T-helper 1 cell (primary cell): ENCODE results near the gene RTF1.
"Not testable (repeated sequence)": the region's sequence is repeated elsewhere in the genome, so short reads cannot be mapped to it uniquely, and the experiment has no call there.

Experiments used
- DNase-seq, 5 donors: peaks; one replicate each; pipeline ENCODE4 v3.0.0-alpha.2; 2012 to 2020
- total RNA-seq, 4 donors: gene quantifications; one replicate each; lab custom pipeline; 2026; lab: John Stamatoyannopoulos, UW

RTF1 gene
- 56.4 to 78.2 (median 69.1) reads per million in 4 donors for total RNA-seq

- DNase-seq: peak; percentile 93 to 99 (median 95)
These were observed at the start of gene RTF1 for GRCh38 chr15:41416742-41417417. RTF1 (plus strand) TSS chr15:41417095; CDS start chr15:41417116, 21 bp downstream.

DNA sequence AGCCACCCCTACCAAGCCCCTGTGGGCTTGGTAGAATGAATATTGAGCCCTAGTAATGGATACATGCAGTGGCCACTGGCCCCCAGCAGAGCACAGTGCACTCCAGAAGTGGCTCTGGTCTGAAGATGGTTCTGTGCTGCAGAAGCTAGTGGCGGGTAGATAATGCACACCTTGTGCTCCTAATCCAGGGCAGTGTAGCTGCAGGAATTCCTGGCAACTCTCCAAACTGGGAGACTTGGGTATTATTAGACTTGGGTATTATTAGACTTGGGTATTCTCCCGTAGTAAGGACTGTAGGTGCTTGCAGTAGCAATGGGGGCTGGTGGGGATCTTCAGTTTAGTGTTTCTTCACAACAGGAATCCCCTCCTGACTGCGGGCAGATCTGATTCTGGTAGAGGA, 49.5 kb upstream of the RTF1 start:
- no peak for DNase-seq

DNA sequence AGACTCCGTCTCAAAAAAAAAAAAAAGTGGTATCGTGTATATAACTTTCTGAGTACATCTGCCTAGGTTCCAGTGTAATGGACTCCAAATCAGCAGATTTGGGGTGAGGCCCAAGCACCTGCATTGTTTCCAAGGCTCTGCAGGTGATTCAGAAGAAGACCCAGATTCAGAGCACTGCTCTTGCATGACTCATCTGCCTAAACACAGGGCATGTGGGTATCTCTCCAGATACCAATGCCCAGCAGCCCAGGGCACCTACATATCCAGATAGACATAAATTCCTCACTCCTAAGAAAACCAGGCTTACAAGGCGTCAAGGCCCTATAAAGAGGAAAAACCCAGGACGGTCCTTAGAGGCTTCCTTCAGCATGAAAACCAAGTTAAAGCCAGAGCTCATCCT, 38.9 kb upstream of the RTF1 start:
- no peak for DNase-seq

GRCh38 chr15:41383974-41384749, 32.7 kb upstream of the RTF1 start:
- DNase-seq: not testable (repeated sequence)

DNA sequence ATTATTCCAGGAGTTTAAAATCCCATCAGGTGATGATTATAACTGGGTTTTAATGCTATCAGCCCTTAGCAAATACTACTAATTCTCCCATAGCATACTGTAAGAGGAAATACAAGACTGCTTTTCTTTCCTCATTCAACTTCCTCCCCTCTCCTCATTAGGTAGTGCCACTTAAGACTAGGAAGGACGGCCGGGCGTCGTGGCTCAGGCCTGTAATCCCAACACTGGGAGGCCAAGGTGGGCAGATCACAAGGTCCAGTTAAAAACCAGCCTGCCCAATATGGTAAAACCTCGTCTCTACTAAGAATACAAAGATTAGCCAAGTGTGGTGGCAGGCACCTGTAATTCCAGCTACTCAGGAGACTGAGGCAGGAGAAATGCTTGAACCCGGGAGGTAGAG, 29.2 kb upstream of the RTF1 start:
- no peak for DNase-seq

DNA sequence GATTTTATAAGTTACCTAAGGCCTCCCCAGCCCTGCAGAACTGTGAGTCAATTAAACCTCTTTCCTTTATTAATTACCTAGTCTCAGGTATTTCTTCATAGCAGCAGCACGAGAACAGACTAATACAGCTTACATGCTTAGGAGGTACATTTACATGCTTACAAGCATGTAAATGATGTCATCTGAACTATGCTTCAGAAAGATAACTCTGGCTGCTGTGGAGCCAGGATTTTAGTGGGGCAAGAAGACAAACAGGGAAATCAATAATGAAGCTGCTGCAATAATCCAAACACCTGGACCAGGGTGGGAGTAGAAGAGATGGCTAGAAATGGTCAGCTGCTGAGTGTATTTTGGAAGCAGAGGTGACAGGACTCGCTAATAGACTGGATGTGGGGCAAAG, 24.2 kb upstream of the RTF1 start:
- DNase-seq: no peak

DNA sequence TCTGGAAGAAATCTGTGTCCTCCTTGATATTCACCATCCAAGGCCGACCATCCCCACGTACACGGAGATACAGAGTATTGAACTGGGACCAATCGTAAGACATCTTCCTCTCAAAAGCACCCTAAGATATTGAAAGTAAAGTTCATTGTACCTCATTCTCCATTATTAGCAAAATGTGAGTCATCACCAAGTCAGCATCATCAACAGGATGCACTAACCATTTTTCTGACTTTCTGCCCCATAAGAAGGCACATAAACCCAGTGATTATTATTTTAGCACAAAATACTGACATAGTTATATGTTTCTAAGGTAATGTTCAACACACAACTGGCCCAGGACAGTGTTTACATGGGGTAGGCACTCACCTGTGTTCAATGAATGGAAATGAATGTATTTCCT, 22.0 kb upstream of the RTF1 start:
- DNase-seq: no peak

GRCh38 chr15:41396111-41396510, 20.8 kb upstream of the RTF1 start:
- DNase-seq: no peak

DNA sequence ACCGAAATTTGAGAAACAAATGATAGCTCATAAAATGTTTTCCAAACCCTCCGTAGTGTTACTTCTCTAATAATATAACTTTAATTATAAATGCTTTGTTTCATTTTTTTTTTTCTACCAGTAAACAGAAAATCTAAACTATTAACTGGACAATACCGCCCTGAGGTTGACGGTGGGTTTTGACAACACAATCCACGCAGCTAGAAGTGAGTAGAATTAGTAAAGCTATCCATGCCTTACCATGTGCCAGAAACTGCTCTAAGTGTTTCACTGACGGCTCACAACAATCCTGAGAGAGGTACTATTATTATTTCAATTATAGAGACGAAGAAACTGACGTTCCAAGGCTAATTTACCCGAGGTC, 15.0 kb upstream of the RTF1 start:
- DNase-seq: no peak

DNA sequence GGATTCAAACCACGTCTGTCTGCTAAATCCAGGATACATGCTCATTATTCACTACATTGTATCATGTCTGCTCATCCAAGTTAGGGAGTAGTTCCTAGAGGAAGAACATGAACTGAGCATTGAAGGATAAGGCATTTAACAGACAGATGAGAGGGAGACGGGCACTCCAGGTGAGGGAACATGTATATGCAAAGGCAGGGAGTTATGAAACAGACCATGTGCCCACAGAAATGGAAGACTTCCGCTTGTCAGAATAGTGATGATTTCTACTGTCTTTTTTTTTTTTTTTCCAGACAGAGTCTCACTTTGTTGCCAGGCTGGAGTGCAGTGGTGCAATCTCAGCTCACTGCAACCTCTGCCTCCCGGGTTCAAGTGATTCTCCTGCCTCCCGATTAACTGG, 9.6 kb upstream of the RTF1 start:
- DNase-seq: no peak

GRCh38 chr15:41408234-41408641, 8.7 kb upstream of the RTF1 start:
- no peak for DNase-seq

DNA sequence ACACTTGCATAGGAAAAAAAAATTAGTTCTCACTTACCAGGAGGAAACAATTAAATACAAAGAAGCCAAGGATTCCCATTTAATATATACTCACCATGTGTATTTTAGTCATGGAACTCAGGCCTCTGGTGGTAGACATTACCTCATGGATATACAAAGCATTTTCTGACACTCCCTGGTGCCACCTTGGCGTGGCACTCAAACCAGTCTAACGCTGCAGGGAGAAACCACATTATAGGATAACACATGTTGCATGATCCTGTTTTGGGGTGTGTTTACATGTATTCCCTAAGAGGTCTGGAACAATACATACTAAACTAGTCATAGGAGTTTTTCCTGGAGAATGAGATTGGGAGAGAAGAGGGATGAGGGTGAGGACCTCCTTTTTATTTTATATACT, 5.9 kb upstream of the RTF1 start:
- no peak for DNase-seq

DNA sequence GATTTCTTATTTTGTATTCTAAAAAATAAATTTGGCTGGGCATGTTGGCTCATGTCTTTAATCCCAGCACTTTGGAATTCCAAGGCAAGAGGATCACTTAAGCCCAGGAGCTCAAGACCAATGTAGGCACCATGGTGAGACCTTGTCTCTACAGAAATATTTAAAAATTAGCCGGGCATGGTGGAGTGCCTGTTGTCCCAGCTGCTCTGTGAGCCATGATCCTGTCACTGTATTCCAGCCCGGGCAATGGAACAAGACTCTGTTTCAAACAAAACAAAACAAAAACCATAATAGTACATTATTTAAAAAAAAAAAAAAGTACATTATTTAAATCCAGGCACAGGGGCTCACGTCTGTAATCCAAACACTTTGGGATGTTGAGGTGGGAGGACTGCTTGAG, 5.5 kb upstream of the RTF1 start:
- DNase-seq: no peak

GRCh38 chr15:41416128-41416741, 660 bp upstream of the RTF1 start:
- no peak for DNase-seq

- no peak for DNase-seq
These were observed 712 bp downstream of the RTF1 start for GRCh38 chr15:41417418-41418195.

DNA sequence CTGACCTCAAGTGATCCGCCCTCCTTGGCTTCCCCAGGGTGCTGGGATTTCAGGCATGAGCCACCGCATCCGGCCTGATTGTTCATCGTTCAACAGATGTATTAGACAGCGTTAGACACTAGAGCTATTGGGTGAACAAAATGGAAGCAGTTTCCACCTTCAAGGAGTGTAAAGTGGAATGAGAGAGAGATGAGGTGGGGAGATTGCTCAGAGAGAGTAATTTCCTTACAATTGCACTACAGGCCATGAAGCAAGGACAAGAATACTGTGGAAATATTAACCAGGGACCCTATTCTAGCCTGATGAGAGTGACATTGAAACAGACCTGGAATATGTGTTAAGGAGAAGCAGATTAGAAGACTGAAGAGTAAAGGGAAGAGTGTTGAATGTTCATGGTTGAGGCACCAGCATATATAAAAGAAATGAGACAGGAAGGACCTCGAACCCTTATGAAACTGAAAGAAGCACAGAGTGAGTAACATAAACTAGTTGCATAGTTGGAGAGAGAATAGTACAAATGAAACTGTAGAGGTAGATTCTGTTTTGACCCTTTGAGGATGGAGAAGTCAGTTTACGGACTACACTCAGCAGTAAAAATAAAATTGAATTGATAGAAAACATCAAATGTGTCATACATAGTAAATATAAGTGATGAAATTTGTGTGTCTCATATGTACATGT, 7.2 kb downstream of the RTF1 start:
- DNase-seq: peak in 1 of 5 donors; percentile 71

DNA sequence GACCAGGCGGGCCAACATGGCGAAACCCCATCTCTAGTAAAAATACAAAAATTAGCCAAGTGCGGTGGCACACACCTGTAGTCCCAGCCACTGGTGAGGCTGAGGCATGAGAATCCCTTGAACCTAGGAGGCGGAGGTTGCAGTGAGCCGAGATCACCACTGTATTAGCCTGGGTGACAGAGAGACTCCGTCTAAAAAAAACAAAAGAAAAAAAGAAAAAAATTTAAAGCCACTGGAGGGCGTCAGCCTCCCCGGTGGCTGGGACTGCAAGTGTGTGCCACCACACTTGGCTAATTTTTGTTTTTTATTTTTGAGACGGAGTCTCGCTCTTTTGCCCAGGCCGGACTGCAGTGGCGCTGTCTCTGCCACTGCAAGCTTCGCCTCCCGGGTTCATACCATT, 7.9 kb downstream of the RTF1 start:
- DNase-seq: no peak

DNA sequence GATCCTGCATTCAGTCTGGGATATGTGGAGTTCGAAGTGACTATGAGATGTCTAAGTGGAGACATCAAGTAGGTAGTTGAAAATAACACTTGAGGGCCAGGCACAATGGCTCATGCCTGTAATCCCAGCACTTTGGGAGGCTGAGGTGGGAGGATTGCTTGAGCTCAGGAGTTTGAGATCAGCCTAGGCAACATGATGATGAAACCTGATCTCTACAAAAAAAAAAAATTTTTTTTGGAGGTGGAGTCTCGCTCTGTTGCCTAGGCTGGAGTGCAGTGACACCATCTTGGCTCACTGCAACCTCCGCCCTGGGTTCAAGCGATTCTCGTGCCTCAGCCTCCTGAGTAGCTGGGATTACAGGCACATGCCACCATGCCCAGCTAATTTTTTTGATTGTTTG, 9.0 kb downstream of the RTF1 start:
- DNase-seq: not testable (repeated sequence)

GRCh38 chr15:41429003-41429890, 12.4 kb downstream of the RTF1 start:
- DNase-seq: peak in 1 of 5 donors; percentile 61

DNA sequence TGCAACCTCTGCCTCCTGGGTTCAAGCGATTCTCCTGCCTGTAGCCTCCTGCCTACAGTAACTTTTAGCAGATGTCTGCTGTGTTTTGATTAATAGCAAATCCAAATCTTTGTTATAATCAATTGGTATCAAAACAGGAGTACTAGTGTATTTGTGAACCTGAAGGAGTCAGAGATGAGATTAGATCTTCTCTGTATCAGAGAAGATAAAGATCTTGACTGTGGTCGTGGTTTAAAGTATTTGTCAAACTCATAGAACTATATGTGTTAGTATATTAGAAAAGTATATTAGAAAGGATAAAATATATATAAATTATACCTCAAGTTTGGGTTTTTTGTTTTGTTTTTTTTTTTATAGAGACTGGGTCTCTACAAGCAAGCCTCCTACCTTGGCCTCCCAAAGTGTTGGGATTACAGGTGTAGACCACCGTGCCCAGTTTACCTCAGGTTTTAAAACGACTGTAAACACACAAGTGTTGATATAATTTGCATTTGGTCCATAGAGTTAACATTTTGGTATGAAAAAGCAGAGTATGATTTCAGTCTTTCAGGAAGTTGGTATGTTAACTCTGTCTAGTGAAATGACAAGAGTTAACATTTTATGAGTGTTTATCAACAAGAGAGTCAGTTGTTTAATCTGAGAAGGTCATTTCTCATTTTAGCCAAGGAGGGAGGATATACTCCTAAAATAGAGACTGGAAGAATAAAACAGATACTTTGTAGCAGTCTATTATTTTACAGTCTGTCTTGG, 18.3 kb downstream of the RTF1 start:
- no peak for DNase-seq

DNA sequence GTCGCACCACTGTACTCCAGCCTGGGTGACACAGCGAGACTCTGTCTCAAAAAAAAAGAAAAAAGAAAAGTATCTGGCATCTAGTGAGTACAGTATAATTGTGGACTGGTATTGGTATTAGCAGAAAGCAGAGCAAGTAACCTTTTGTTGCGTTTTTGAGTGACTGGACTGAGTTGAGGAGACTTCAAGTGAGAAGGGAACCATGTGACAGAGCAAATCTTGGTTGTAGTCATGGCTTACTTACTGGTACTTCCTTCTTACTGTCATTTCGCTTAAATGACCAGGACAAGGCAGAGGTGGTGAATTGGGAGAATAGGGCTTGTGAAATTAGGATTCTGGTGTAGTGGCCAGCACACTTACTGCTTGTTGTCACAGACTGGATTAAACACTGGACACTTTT, 20.6 kb downstream of the RTF1 start:
- DNase-seq: no peak
